HepG2 (cell line): ENCODE measurements around the gene APOC3. TPM values are rescaled to one million over a fixed set of nuclear protein-coding genes. Genes with fewer than 3 reads are reported as not detected.

Experiments used
- AGO2 ChIP-seq: fragments of 200-400 bp; formaldehyde crosslinking; optimal IDR thresholded peaks from 2 replicates; pipeline ENCODE3; 2017; ENCODE audit warnings: mild to moderate bottlenecking, low read depth, low read length, moderate library complexity
- HOXA7 ChIP-seq: sonication (generic); formaldehyde crosslinking; IDR thresholded peaks from 2 replicates; pipeline ENCODE4 v1.8.1; 2022; ENCODE audit warnings: mild to moderate bottlenecking, missing genetic modification reagents, moderate library complexity
- NFYC ChIP-seq: IDR thresholded peaks from 2 replicates; pipeline ENCODE4 v1.6.1; 2016; ENCODE audit warnings: missing genetic modification reagents, missing compliant biosample characterization
- SMYD3 ChIP-seq: sonication (generic); formaldehyde crosslinking; IDR thresholded peaks from 2 replicates; pipeline ENCODE4 v1.8.1; 2023; ENCODE audit warnings: mild to moderate bottlenecking, missing genetic modification reagents
- ZKSCAN8 ChIP-seq: IDR thresholded peaks from 2 replicates; pipeline ENCODE4 v1.6.1; 2016; ENCODE audit warnings: borderline replicate concordance, missing genetic modification reagents, missing compliant biosample characterization
- ZNF503 ChIP-seq: sonication (generic); formaldehyde crosslinking; IDR thresholded peaks from 2 replicates; pipeline ENCODE4 v1.4.0; 2020; ENCODE audit warnings: missing genetic modification reagents
- ZNF557 ChIP-seq: sonication (generic); formaldehyde crosslinking; IDR thresholded peaks from 2 replicates; pipeline ENCODE4 v1.4.0; 2020; ENCODE audit warnings: missing genetic modification reagents
- ZNF563 ChIP-seq: sonication (generic); formaldehyde crosslinking; IDR thresholded peaks from 2 replicates; pipeline ENCODE4 v1.8.0; 2022; ENCODE audit warnings: mild to moderate bottlenecking, moderate library complexity, missing genetic modification reagents
- ZSCAN25 ChIP-seq: sonication (generic); formaldehyde crosslinking; IDR thresholded peaks from 2 replicates; pipeline ENCODE4 v1.8.0; 2022; ENCODE audit warnings: mild to moderate bottlenecking, missing genetic modification reagents
- polyA plus RNA-seq, 8 experiments: library from polyadenylated mRNA; depleted of rRNA in 3 of 8; stranded (reverse) in 7 of 8; unstranded in 1 of 8; fragments of >200 nt; fragmentation: Illumina TruSeq in 4 of 8; extraction: Trizol in 4 of 8; gene quantifications; 2 replicates each; pipeline versions ENCODE4 v1.2.1 to v1.2.3, GENCODE V29; 2011 to 2016; ENCODE audit warnings: low read depth in 4 of 8, missing spikeins in 1 of 8, mixed read lengths in 1 of 8; ENCODE audit not compliant: insufficient read depth in 1 of 8
- total RNA-seq, 5 experiments: library from RNA; depleted of rRNA; stranded (reverse); fragments of >200 nt; fragmentation: Illumina TruSeq; extraction: Trizol; gene quantifications; 2 replicates each; pipeline ENCODE4 v1.2.3, GENCODE V29; 2016; ENCODE audit warnings: low read depth in 1 of 5
- TF ChIP-seq, protein P1 (sequence below): sonication (generic); formaldehyde crosslinking; IDR thresholded peaks from 2 replicates; pipeline ENCODE4 v1.4.0; 2020; ENCODE audit warnings: missing genetic modification reagents
- TF ChIP-seq, protein P2 (sequence below): sonication (generic); formaldehyde crosslinking; IDR thresholded peaks from 2 replicates; pipeline ENCODE4 v1.5.0; 2020; ENCODE audit warnings: mild to moderate bottlenecking, missing genetic modification reagents, borderline replicate concordance
- TF ChIP-seq, protein P3 (sequence below): IDR thresholded peaks from 2 replicates; pipeline ENCODE4 v1.6.1; 2012; ENCODE audit warnings: low read depth, low read length, improper control_type of control experiment
- TF ChIP-seq, protein P4 (sequence below): sonication (generic); formaldehyde crosslinking; IDR thresholded peaks from 2 replicates; pipeline ENCODE4 v1.5.0; 2020; ENCODE audit warnings: mild to moderate bottlenecking, missing genetic modification reagents

APOC3 gene
- total and polyA plus RNA-seq, 2 of the 13 experiments (the other 11 are each of a cell fraction or from before 2014, with no cell fraction given), result 314 to 687 TPM

GRCh38 chr11:116808262-116809175 lies 21.2 kb upstream of the APOC3 start (continued):
- TF ChIP-seq NFYC (CRISPR knock-in tag), result 0 out of 2 replicates have a peak, but pooled peaks have one; percentile 8
- peak; percentile 84; the same call in 1 of the 2 replicates for TF ChIP-seq SMYD3
- TF ChIP-seq ZNF557 (CRISPR knock-in tag), result peak; percentile 40; the same call in 1 of the 2 replicates
- TF ChIP-seq, protein P1, sequence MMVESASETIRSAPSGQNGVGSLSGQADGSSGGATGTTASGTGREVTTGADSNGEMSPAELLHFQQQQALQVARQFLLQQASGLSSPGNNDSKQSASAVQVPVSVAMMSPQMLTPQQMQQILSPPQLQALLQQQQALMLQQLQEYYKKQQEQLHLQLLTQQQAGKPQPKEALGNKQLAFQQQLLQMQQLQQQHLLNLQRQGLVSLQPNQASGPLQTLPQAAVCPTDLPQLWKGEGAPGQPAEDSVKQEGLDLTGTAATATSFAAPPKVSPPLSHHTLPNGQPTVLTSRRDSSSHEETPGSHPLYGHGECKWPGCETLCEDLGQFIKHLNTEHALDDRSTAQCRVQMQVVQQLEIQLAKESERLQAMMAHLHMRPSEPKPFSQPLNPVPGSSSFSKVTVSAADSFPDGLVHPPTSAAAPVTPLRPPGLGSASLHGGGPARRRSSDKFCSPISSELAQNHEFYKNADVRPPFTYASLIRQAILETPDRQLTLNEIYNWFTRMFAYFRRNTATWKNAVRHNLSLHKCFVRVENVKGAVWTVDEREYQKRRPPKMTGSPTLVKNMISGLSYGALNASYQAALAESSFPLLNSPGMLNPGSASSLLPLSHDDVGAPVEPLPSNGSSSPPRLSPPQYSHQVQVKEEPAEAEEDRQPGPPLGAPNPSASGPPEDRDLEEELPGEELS (CRISPR knock-in tag), result peak; percentile 92
- TF ChIP-seq, protein P2, sequence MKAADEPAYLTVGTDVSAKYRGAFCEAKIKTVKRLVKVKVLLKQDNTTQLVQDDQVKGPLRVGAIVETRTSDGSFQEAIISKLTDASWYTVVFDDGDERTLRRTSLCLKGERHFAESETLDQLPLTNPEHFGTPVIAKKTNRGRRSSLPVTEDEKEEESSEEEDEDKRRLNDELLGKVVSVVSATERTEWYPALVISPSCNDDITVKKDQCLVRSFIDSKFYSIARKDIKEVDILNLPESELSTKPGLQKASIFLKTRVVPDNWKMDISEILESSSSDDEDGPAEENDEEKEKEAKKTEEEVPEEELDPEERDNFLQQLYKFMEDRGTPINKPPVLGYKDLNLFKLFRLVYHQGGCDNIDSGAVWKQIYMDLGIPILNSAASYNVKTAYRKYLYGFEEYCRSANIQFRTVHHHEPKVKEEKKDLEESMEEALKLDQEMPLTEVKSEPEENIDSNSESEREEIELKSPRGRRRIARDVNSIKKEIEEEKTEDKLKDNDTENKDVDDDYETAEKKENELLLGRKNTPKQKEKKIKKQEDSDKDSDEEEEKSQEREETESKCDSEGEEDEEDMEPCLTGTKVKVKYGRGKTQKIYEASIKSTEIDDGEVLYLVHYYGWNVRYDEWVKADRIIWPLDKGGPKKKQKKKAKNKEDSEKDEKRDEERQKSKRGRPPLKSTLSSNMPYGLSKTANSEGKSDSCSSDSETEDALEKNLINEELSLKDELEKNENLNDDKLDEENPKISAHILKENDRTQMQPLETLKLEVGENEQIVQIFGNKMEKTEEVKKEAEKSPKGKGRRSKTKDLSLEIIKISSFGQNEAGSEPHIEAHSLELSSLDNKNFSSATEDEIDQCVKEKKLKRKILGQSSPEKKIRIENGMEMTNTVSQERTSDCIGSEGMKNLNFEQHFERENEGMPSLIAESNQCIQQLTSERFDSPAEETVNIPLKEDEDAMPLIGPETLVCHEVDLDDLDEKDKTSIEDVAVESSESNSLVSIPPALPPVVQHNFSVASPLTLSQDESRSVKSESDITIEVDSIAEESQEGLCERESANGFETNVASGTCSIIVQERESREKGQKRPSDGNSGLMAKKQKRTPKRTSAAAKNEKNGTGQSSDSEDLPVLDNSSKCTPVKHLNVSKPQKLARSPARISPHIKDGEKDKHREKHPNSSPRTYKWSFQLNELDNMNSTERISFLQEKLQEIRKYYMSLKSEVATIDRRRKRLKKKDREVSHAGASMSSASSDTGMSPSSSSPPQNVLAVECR (CRISPR knock-in tag), result peak; percentile 43; the same call in 1 of the 2 replicates
- peak; percentile 77; the same call in 1 of the 2 replicates for TF ChIP-seq ZSCAN25 (CRISPR knock-in tag)
- TF ChIP-seq HOXA7 (CRISPR knock-in tag), result no peak
- no peak for TF ChIP-seq AGO2
- TF ChIP-seq ZNF563, result 0 out of 2 replicates have a peak, but pooled peaks have one; percentile 43
- TF ChIP-seq ZNF503 (CRISPR knock-in tag), result peak; percentile 98
- TF ChIP-seq, protein P3, sequence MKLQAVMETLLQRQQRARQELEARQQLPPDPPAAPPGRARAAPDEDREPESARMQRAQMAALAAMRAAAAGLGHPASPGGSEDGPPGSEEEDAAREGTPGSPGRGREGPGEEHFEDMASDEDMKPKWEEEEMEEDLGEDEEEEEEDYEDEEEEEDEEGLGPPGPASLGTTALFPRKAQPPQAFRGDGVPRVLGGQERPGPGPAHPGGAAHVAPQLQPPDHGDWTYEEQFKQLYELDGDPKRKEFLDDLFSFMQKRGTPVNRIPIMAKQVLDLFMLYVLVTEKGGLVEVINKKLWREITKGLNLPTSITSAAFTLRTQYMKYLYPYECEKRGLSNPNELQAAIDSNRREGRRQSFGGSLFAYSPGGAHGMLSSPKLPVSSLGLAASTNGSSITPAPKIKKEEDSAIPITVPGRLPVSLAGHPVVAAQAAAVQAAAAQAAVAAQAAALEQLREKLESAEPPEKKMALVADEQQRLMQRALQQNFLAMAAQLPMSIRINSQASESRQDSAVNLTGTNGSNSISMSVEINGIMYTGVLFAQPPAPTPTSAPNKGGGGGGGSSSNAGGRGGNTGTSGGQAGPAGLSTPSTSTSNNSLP, result peak; percentile 85
- peak; percentile 70 for TF ChIP-seq ZKSCAN8 (CRISPR knock-in tag)
- TF ChIP-seq, protein P4, sequence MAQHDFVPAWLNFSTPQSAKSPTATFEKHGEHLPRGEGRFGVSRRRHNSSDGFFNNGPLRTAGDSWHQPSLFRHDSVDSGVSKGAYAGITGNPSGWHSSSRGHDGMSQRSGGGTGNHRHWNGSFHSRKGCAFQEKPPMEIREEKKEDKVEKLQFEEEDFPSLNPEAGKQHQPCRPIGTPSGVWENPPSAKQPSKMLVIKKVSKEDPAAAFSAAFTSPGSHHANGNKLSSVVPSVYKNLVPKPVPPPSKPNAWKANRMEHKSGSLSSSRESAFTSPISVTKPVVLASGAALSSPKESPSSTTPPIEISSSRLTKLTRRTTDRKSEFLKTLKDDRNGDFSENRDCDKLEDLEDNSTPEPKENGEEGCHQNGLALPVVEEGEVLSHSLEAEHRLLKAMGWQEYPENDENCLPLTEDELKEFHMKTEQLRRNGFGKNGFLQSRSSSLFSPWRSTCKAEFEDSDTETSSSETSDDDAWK (CRISPR knock-in tag), result no peak
